Astrocyte of the hippocampus (primary cell): ENCODE results near the gene GID4.
"Not testable (repeated sequence)": the region's sequence is repeated elsewhere in the genome, so short reads cannot be mapped to it uniquely, and the experiment has no call there.

Experiments used
- DNase-seq: peaks from one replicate; pipeline ENCODE4 v3.0.0; 2011; ENCODE audit warnings: low read depth, low spot score

The GID4 gene

GRCh38 chr17:18038861-18039534 lies at the start of gene GID4, which contains the start of gene ATPAF2:
Gene GID4, plus strand, starts transcription at chr17:18039408. Its CDS starts 57 bp downstream, at chr17:18039465.
Gene ATPAF2, minus strand, starts transcription at chr17:18039168. Its CDS starts 155 bp downstream, at chr17:18039013.
- peak; percentile 100 for DNase-seq

GRCh38 chr17:17989618-17990017 lies 49.6 kb upstream of the GID4 start:
- no peak for DNase-seq

- DNase-seq = no peak
Observed at GRCh38 chr17:17990282-17990681, 48.9 kb upstream of the GID4 start.

- no peak for DNase-seq
Observed at GRCh38 chr17:17993366-17993765, 45.8 kb upstream of the GID4 start.

GRCh38 chr17:17993852-17994251 lies 45.4 kb upstream of the GID4 start:
- DNase-seq = no peak

- DNase-seq = peak; percentile 69
Observed at GRCh38 chr17:17994271-17995069, 44.7 kb upstream of the GID4 start.

- not testable (repeated sequence) for DNase-seq
Observed at GRCh38 chr17:17995887-17996286, 43.3 kb upstream of the GID4 start.

- DNase-seq = no peak
Observed at GRCh38 chr17:17998934-17999333, 40.3 kb upstream of the GID4 start.

- no peak for DNase-seq
Observed at GRCh38 chr17:17999364-18000029, 39.7 kb upstream of the GID4 start.

GRCh38 chr17:18000030-18000408 lies 39.2 kb upstream of the GID4 start:
- no peak for DNase-seq

- DNase-seq = no peak
Observed at GRCh38 chr17:18002171-18002570, 37.0 kb upstream of the GID4 start.

- DNase-seq = no peak
Observed at GRCh38 chr17:18004345-18004744, 34.9 kb upstream of the GID4 start.

GRCh38 chr17:18004884-18005305 lies 34.3 kb upstream of the GID4 start:
- no peak for DNase-seq

- no peak for DNase-seq
Observed at GRCh38 chr17:18005496-18005895, 33.7 kb upstream of the GID4 start.

- DNase-seq = no peak
Observed at GRCh38 chr17:18006495-18007239, 32.5 kb upstream of the GID4 start.

- DNase-seq = peak; percentile 62
Observed at GRCh38 chr17:18008496-18009268, 30.5 kb upstream of the GID4 start.

- no peak for DNase-seq
Observed at GRCh38 chr17:18009609-18010420, 29.4 kb upstream of the GID4 start.

GRCh38 chr17:18011286-18011685 lies 27.9 kb upstream of the GID4 start:
- DNase-seq = no peak

GRCh38 chr17:18014006-18014405 lies 25.2 kb upstream of the GID4 start:
- no peak for DNase-seq

- no peak for DNase-seq
Observed at GRCh38 chr17:18015593-18015992, 23.6 kb upstream of the GID4 start.
